Esophagus squamous epithelium (tissue), 4 donors: ENCODE data around the gene VKORC1.

Source experiments
- CTCF ChIP-seq, 6 experiments: fragments of 450-650 bp in 4 of 6; fragments of 200-600 bp in 2 of 6; sonication (generic) in 2 of 6; IDR thresholded peaks; one replicate each; pipeline ENCODE4 v1.5.1; 2016 to 2019; ENCODE audit warnings: antibody characterized with exemption in 6 of 6, mild to moderate bottlenecking in 4 of 6, moderate library complexity in 4 of 6
- POLR2A ChIP-seq, 4 donors: fragments of 450-650 bp; IDR thresholded peaks; one replicate each; pipeline ENCODE4 v1.6.1; 2017; ENCODE audit warnings: antibody characterized with exemption in 4 of 4, mild to moderate bottlenecking in 4 of 4, moderate library complexity in 3 of 4

DNA sequence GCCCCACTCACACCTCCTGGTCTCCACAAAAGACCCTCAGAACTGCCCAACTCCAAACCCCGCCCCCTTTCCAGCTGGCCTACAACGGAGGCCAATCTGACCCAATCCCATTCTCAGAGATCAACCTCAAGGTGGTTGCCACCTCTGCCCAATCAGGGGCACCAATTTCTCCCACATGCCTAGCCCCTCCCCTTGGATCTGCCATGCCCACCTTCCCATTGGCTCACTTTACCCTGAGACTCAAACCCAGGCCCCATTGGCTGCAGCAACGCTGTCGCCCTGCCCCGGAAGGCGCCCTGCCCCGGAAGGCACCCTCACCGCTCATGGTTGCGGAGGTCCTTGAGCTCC is 31.1 kb downstream of the VKORC1 start:
- TF ChIP-seq POLR2A (IDR thresholded peaks at IDR 0.05) (no peak), CTCF (IDR thresholded peaks at IDR 0.05) (no peak)
